OCI-LY7 (cell line): ENCODE results near the gene ADAM12.

Source experiments
- CTCF ChIP-seq: fragments of 200-600 bp; sonication (generic); conservative IDR thresholded peaks from 2 replicates; pipeline ENCODE4 v1.5.1; 2014; ENCODE audit warnings: mild to moderate bottlenecking, antibody characterized with exemption, low read length, moderate library complexity, mixed read lengths
- EZH2phosphoT487 ChIP-seq: fragments of 200-600 bp; sonication (generic); IDR thresholded peaks from 2 replicates; pipeline ENCODE4 v1.6.1; 2018; ENCODE audit warnings: low read depth, borderline replicate concordance, mild to moderate bottlenecking, mixed run types, antibody characterized with exemption, low read length, moderate library complexity, mixed read lengths

GRCh38 chr10:126226205-126226604 is 162.1 kb downstream of the ADAM12 start:
- TF ChIP-seq CTCF (no peak), EZH2phosphoT487 (no peak)
